HL-60/S4 (cell line): ENCODE results near the gene ANP32B.

ENCODE experiments used
- in situ Hi-C: fragments of 300-500 bp; cut with MboI; formaldehyde crosslinking; loops from 2 replicates; pipeline ENCODE4 v1.14.3; 2022; ENCODE audit warnings: low sequenced_read_pairs

ANP32B gene

DNA sequence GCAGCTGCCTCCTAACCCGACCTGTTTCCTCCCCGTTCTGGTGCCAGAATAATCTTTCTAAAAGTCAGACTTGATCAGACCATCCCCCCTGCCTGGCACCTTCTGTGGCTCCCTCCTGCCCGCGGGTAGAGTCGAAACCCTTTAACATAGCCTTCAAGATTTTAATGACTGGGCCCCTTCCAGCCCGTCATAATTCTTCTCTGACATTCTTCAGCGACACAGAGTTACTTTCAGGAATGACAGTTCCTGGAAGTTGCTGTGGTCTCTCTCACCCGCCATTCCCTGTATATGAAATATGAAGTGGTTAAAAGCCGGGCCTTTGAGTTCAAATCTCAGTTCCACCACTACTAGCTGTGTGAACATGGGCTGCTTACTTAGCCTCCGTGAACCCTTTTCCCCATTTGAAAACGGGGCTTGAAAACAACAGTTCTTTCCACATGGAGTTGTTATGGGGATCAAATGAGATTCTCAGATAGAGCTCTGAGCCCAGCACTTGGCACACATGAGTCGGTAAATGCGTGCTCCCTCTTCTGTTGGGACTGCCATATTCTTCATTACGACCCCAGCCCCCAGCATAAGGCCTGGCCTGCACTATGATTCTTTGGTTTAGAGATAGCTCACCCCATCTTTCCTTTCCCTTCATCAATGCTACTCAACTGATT lies 74.1 kb downstream of the ANP32B start:
- in situ Hi-C loops, result no loop called here

DNA sequence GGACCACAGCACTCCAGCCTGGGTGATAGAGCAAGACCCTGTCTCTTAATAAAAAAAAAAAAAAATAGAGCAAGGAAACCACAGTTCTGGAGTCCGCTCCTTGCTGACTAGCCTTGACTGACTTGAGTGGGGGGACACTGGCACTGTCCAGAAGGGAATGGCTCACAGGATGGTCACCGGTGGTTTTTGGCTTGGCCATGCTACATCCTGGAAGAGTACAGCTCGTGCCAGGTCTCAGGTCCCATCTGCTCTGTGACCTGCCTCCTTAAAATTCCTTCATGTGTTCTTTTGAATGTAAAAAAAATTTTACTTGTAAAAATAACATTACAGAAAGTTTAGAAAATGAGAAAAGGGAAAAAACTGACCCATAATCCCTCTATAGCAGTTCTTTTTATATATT lies 79.0 kb downstream of the ANP32B start:
- in situ Hi-C loops, result no loop called here

DNA sequence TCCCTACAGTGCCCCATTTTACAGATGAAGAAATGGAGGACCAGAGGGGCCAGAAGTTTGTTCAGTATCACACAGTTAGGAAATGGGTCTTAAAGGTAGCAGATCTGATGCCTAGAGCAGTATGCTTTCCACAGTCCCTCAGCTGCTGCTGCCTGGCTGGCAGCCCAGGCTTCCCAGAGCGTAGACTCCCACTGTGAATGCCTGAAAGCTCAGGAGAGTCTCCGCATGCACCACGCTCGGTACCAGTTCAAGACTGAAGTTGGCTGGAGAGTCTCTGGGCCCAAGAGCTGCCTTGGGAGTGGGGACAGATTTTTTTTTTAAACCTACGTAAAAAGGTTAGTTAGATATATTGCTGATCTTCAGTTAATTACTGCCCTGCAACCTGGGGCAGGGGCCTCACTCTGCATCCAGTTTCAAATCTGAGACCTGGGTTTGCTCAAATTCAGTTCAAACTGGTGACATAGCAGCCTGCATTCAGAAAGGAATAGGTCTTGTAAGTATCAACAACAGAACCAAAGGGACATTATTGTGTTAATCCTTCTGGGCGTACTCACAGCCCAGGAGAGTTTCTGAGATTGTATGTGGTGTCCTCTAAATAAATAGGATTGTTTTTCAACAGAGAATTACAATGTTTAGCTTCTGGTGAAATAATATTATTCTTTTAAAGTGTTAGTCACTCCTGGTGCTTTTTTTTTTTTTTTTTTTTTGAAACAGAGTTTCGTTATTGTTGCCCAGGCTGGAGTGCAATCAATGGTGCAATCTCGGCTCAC lies 81.7 kb downstream of the ANP32B start:
- in situ Hi-C loops, result no loop called here
